ENCODE results near the gene TSFM.
A peak's percentile ranks its signal among the peaks of the same experiment; 100 is the strongest.

The TSFM gene

DNA sequence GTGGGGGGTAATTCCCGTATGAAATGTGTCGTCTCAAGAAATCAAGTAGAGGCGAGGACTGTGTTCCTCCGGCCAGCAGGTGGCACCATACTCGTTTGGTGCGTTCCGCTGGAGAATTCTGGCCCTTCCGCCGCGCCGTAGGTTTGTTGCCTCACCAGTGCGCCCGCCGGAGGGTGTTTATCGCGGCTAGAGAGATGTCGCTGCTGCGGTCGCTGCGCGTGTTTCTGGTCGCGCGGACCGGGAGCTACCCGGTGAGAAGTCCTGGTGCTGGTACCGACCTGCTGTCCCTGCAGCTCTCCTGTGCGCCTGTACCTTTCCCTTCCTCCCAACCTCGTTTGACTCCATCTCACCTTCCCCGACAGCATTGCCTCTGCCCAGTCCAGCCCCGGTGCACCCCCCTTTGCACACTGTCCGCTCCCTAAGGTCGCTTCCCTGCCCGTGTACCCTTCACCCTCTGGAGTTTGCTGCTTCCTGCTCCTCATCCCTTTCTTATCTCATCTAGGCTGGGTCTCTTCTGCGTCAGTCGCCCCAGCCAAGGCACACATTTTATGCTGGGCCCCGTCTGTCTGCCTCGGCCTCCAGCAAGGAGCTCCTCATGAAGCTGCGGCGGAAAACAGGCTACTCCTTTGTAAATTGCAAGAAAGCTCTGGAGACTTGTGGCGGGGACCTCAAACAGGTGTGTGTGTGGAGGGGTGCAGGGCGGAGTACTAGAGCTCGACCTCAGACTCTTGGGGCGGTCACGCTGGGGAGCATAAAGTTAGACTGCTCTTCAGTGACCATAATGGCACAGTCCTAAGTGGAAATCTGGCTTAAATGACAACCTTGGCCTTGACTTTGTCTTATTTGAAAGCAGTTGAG, at the start of gene TSFM:
TSFM (plus strand) TSS at position 180 of the 858 bp plus-strand sequence; CDS start at position 195, 15 bp downstream.
- peak; percentile 98 to 99 (median 99) for DNase-seq

GRCh38 chr12:57733928-57734327, 48.7 kb upstream of the TSFM start:
- DNase-seq: no peak

GRCh38 chr12:57734591-57734990, 48.0 kb upstream of the TSFM start:
- no peak for DNase-seq

DNA sequence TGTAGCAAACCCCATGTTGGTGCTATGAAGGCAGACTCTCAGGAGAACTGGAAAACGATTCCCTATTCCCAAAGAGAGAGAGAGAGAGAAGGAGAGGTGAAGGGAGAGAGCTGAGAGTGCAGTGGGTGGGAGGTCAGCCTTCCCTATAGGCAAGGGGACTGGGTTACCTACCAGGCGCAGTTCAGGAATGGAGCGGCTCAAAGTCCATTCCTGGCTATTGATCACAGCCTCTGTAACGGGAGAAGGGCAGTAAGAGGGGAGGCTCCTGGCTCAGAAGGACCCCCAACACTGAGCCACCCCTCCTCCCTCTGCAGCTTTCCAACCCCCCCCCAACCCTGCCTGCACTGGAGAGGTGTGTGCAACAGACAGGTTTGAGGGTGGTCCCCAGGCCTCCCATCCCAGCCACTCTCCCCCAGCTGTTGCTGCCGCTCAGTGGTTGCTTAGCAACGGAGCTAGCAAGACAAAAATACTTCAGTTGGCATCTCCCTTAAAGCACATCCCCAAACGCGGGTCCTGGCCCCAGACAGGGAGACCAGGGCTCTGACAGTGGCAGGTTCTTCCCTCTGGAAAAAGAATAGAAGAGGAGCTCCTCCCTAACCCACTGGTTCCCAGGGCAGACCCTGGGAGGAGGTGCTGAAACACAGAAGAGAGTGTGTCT, 47.3 kb upstream of the TSFM start:
- DNase-seq: no peak

GRCh38 chr12:57735952-57736740, 46.4 kb upstream of the TSFM start:
- no peak for DNase-seq

DNA sequence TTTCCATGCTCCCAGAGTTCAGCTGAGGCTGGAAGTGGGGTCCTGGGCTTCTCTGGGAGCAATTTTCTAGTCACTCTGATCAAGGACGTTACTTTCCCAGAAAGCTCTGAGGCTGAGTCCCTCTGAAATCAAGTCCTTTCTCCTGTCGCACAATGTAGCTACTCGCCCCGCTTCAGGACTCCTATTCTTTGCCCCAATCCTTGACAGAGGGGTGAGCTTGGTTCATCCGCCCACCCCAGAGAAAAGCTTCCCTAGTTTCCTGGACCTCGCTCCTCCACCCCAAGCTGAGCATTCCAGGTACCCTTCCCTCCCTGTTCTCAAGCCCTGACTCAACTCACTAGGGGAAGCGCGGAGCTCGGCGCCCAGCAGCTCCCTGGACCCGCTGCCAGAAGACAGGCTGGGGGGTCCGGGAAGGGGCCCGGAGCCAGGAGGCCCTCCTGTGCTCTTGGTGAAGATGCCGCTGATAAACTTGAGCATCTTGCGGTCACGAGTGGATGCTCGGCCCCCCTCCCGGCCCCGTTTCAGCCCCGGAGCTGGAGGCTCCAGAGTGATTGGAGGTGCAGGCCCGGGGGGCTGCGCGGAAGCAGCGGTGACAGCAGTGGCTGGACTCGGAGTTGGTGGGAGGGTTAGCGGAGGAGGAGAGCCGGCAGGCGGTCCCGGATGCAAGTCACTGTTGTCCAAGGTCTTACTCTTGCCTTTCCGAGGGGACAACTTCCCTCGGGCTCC, 45.7 kb upstream of the TSFM start:
- no peak for DNase-seq

GRCh38 chr12:57737467-57738460, 44.8 kb upstream of the TSFM start:
- DNase-seq: no peak

- DNase-seq: no peak
These were observed 43.8 kb upstream of the TSFM start, which contains the start of gene AGAP2 for GRCh38 chr12:57738661-57739237. AGAP2 (minus strand) TSS chr12:57738742; CDS start chr12:57738246, 496 bp downstream.

GRCh38 chr12:57739387-57739786, 43.2 kb upstream of the TSFM start:
- no peak for DNase-seq

GRCh38 chr12:57739914-57740538, 42.6 kb upstream of the TSFM start:
- DNase-seq: no peak

DNA sequence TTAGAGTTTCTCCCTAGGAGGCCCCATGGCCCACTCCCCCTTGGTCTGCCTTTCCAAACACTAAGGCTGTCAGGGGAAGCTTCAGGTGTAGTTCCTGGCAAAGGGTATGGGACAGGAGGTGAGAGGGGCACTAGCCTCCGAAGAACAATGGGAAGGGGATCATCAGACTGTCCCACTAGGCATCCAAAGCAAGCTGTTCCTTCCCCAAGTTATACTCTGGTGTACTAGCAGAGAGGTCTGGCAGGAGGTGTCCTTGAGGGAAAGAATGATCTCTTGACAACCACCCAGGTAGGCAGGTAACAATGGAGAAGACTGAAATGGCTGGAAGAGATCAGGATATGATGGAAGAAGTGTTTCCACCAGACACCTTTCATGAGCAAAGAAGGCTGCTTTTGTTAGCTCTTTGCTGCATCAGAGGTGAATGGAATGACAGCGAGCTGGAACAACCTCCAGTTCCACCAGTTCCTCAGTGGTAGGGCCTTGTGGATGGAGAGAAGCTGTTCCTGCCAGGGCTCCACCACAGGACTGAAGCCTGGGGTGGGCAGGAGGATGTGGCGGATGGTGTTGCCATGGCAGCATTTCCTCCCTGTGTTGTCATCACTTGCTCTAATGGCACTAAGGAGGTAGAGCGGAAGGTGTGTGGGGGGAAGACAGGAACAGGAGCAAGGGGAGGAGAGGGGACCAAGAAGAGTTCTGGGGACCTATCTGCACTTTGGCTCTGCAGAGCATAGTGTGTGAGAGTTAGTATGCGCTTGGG, 41.8 kb upstream of the TSFM start:
- peak in 1 of 3 donors; percentile 30 for DNase-seq

- no peak for DNase-seq
These were observed 41.2 kb upstream of the TSFM start for GRCh38 chr12:57741413-57741789.

GRCh38 chr12:57741844-57742738, 40.5 kb upstream of the TSFM start:
- DNase-seq: peak; percentile 44 to 69 (median 50)

DNA sequence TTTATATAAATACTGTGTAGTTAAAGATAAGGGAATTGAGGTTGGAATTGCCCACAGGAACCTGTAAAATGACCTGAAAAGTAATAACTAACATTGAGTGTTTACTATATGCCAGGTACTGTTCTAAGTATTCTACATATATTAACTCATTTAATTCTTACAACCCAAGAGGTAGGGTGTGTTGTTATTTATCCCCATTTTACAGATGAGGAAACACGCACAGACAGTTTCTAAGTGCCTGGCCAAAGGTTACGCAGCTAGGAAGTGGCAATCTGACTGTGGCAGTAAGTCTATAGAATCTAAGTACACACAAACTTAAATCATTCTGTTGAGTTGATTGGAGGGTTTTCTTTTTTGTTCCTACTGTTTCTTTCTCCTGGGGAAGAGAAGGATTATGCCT, 38.8 kb upstream of the TSFM start:
- no peak for DNase-seq

DNA sequence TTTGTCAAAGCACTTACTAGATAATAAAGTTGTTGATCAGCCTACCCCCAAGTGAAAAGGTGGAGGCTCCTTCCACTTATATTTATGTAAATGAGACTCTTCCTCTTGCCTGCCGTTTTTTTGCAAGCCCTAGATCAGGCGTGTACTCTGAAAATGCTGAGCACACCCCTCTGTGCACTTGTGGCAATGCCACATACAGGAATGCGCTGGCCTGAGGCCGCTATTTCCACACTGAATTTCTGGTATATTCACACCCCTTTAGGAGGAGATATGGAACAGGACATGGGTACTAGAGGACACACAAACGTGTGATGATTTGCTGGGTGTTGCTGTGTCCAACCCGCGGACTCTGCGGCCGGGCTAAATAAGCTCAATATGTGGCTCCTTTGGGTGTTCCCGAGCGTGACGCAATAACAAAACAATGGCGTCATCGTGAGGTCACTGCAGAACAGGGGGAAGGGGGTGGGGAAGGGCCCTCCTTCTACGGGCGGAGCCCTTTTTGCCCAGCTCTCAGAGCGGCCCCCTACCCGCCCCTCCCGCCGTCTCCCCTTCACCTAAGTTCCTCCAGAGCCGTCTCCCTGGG, 38.3 kb upstream of the TSFM start:
- peak; percentile 91 to 93 (median 93) for DNase-seq

DNA sequence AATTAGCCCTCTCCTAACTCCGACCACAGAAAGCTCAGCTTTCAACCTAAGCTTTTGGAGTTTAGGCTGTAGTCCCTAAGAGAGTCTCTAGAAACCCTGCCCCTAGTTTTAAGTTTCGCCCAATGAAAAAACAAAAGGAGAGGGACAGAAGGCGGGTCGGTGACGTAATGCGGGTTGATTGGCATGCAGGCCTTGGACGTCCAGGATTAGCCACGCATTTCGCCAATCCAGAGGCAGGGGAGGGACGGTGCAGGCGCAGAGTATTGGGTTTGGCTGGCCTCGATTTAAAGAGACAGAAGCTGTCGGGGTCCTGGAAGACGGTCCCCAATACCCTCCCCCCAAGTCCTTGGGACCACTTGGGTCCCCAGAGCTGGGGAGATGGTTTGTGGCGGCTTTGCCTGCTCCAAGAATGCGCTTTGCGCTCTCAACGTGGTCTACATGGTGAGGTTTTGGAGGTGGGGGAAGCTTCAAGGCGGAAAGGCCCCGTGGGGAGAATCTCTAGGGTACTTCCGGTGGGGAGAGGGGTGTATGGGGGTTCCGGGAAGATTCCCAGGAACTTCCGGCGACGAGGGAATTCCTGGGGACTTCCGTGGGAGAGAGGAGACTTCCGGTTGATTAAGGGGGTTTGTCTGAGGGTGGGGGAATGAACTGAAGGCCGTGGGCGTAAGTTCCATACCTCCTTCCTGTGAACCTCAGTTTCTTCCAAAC, 37.7 kb upstream of the TSFM start, which contains the start of gene TSPAN31:
TSPAN31 (plus strand) TSS at position 263 of the 708 bp plus-strand sequence; CDS start at position 379, 116 bp downstream.
- peak; percentile 98 to 99 (median 99) for DNase-seq

DNA sequence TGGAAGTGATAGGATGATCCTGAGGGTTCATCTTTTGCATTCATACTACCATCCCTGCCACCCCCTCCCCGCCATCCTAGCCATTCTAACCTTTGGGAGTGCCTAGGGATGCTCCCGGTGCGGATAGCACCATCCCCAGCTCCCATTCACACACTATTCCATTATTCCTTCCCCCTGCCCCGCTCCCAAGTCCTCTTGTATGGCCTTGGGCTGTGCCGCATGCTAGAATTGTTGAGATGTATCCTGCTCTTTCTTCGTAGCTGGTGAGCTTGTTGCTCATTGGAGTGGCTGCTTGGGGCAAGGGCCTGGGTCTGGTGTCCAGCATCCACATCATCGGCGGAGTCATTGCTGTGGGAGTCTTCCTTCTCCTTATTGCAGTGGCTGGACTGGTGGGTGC, 37.1 kb upstream of the TSFM start:
- peak; percentile 57 to 67 (median 57) for DNase-seq

All from suppressor macrophage treated with lipopolysaccharide for 1 hour (primary cell).